ENCODE data around the gene GFM1.
A peak's percentile ranks its signal among the peaks of the same experiment; 100 is the strongest.

The GFM1 gene

GRCh38 chr3:158728851-158729250 lies 84.5 kb downstream of the GFM1 start:
- DNase-seq = no peak

- no peak for DNase-seq
These were observed 87.2 kb downstream of the GFM1 start for GRCh38 chr3:158731486-158731885.

DNA sequence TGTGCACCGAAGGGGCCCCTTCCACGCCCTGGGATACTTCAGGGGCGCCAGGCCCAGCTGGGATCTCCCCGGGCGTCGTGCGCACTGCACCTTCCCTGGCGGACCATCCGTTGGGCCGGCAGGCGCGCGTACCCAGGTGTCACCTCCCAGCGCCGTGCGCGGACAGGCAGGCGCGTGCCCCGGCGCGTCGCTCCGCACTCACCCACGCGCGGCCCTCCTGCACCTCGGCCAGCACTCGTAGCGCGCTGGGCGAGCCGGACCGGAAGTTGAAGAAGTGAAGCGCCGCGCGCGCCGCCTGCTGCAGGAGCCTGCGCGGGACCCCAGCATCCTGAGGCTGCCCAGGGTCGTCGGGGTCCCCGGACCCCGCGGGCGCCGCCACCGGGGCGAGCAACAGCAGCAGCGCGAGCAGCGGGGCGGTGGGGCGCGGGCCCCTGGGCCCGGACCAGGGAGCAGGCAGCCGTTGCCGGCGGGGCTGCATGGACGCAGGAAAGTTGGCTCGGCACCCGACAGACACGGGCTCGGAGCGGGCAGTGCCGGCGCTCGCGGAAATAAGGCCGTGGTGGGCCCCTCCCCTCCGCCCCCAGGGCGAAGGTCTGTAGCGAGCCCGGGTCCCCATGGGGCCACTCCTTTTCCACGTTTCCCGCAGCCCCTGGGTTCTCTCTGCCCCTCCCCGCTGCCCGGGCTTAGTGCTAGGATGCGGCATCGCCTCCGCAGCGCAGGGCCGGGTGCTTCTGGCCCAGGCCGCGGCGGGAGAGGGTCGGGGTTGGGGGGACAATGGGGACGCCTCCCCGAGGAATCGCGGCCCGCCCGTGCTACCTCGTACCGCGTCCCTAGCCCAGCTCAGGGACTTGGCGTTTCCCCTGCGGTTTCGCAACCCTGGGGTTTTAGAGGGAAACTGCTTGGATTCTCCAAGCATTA lies 87.9 kb downstream of the GFM1 start, which contains the start of gene RARRES1:
Gene RARRES1 (minus strand): TSS at position 520 of the 918 bp plus-strand sequence. CDS start 42 bp downstream, at position 478.
- peak in 1 of 2 experiments; percentile 10 for DNase-seq

DNA sequence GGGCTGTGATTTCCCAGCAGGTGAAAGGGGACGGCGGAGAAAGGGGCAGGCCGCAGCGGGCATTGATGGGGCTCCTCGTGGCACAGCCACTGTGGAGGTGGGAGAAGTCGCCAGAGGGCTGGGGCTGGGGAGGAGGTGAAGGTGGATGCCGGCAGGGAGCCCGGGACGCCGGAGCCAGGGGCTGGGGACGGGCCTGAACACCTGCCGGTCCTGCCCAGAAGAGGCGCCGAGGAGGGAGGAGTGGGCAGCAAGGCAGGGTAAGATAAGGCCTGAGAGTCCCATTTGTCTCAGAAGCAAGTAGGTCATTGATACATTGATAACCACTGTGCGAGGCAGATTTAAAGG lies 88.5 kb downstream of the GFM1 start:
- DNase-seq = no peak

GRCh38 chr3:158733656-158734055 lies 89.3 kb downstream of the GFM1 start:
- no peak for DNase-seq

GRCh38 chr3:158735296-158736033 lies 91.1 kb downstream of the GFM1 start:
- DNase-seq = no peak

DNA sequence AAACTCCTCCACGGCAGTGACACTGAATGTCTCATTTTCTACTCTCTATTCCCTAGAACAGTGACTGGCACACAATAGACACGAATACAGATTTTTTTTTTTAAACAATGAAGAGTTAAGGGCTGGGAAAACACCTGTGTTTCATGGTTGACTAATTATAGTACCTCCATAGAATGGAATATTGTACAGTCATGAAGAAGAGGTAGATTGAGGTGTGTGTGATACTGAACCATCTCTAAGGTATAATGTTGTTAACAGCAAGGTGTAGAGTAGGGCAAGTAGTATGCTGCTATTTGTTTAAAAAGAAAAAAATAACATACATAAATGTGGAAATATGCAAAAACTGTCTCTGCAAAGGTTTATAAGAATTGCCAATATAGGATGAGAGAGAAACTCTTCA lies 93.1 kb downstream of the GFM1 start:
- DNase-seq = no peak

DNA sequence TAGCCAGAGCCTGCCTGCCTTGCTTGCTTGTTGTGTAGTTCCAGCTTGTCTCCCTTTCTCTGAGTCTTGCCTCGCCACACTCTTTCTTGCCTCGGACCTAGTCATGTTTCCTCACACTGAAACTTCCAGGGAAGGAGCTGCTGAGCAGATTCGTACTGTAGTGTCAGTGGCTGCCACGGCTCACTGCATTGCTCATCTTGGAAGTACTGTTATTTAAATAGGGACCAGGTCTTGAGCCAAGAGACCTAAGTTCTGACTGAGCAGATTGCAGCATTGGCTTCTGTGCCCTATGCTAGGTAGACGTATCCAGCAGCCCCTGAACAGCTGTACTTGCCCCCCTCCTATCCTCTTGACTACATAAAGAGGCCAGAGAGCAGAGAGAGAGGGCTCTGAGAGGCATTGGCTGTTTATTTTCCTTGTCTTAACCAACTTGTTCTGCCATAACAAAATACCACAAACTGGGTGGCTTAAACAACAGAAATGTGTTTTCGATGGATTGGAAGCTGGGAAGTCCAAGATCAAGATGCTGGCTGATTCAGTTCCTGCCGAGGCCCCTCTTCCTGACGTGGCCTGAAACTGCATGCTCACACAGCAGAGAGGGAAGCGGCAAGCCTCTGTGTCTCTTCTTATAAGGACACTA lies 93.8 kb downstream of the GFM1 start:
- DNase-seq = peak; percentile 47 to 87

GRCh38 chr3:158738653-158739052 lies 94.3 kb downstream of the GFM1 start:
- DNase-seq = no peak

DNA sequence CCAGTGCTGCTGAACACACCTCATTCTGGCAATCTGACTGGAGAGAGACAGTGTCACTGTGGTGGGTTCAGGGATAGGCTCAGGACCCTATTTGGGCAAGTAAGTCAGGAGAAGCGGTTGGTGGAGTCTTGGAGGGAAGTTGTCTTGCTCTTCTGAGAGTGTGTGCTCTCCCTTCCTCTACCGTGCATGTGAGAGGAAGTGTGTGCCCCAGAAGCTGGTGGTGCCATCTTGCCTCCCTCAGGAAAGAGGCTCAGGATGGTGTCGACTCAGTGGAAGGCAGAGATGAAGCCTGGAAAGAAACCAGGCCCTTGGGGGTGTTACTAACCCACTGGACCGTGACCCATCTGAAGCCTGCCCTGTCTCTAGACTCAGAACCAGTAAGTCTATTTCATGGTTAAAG lies 94.8 kb downstream of the GFM1 start:
- DNase-seq = no peak

DNA sequence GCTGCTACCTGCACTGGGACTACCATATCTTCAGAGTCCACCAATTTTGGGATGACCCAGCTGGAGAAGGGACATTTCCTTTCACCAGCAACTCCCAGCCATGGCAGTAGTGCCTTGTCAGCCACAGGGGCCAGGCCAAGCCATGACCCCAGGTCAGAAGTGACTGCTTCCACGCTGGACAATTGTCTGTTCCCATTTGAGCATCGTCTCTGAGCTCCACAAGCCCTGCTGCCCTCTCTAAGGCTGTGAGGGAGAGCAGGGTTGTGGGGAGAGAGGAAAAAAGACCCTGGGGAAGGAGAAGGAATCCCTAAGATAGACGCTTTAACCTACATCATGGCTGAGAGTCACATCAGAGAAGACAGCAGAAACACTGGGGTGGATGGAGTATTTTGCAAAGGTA lies 95.3 kb downstream of the GFM1 start:
- DNase-seq = no peak
